BLaER1 (cell line): ENCODE data around the gene SIGLEC1.
A peak's percentile ranks its signal among the peaks of the same experiment; 100 is the strongest.

Source experiments
- H3K27ac ChIP-seq: shearing (Covaris generic); formaldehyde crosslinking; 2 replicates; pipeline ENCODE4 v1.8.1; 2022
- H3K27me3 ChIP-seq: shearing (Covaris generic); formaldehyde crosslinking; 2 replicates; pipeline ENCODE4 v1.8.1; 2022
- H3K36me3 ChIP-seq: shearing (Covaris generic); formaldehyde crosslinking; 2 replicates; pipeline ENCODE4 v1.8.1; 2022
- H3K4me1 ChIP-seq: shearing (Covaris generic); formaldehyde crosslinking; 2 replicates; pipeline ENCODE4 v1.8.1; 2022
- H3K4me2 ChIP-seq: shearing (Covaris generic); formaldehyde crosslinking; 2 replicates; pipeline ENCODE4 v1.8.1; 2022
- H3K4me3 ChIP-seq: shearing (Covaris generic); formaldehyde crosslinking; 2 replicates; pipeline ENCODE4 v1.8.1; 2022
- H3K9ac ChIP-seq: shearing (Covaris generic); formaldehyde crosslinking; 2 replicates; pipeline ENCODE4 v1.8.1; 2022
- H3K9me3 ChIP-seq: shearing (Covaris generic); formaldehyde crosslinking; 2 replicates; pipeline ENCODE4 v1.8.1; 2022
- H4K20me1 ChIP-seq: shearing (Covaris generic); formaldehyde crosslinking; 2 replicates; pipeline ENCODE4 v1.8.1; 2022
- Cebpa-rat ChIP-seq: shearing (Covaris generic); IDR thresholded peaks from 2 replicates; pipeline ENCODE4 v1.8.1; 2022

Gene SIGLEC1

DNA sequence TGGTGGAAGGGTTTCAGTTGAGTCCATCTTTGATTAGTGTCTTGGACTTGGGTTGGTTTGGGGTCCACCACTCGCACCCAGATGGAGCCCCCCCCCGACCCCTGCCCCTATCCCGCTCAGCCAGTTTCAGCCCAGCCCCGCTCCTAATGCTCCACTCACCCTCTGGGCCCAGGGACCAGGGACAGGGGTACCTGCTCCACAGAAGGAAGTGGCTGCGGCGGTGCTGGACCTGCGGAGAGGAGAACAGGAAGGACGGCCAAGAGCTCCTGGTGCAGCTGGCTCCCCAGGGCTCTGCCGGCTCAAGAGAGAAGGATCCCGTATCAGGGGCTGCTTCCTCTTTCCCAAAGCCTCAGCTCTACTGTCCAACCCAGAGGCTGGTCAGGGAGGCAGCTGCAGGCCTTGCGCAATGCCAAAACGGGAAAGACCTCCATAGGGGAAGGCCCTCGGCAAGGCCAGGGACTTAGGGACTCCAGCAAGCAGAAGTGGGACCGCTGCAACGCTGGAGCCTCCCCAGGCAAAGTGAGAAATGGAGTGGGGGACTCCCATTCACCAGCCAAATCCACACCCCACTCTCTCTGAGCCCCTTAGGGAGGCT is at the start of gene SIGLEC1:
TSS of gene SIGLEC1 (minus strand) at position 322 of the 595 bp plus-strand sequence. CDS start 5,472 bp downstream, outside the sequence.
- no peak; the same call in 1 of the 2 replicates for TF ChIP-seq Cebpa-rat
- no peaks in the 10 kb centered on the region for H3K27me3 ChIP-seq
- H3K4me3 ChIP-seq, result no peak within 1 kb of the TSS
- H4K20me1 ChIP-seq, result no peaks in the 10 kb centered on the region
- peak within 1 kb of the TSS; percentile 35 for H3K4me2 ChIP-seq
- no peak within 1 kb of the TSS for H3K9ac ChIP-seq
- peaks cover 17% of the 10 kb centered on the region for H3K4me1 ChIP-seq
- H3K27ac ChIP-seq, result no peak within 1 kb of the TSS
- no peaks in the 10 kb centered on the region for H3K9me3 ChIP-seq
- H3K36me3 ChIP-seq, result no peaks in the 10 kb centered on the region

GRCh38 chr20:3760655-3761348 is 48.4 kb upstream of the SIGLEC1 start:
- Histone ChIP-seq H3K4me1 (peaks cover 54% of the 10 kb centered on the region), H3K9me3 (no peaks in the 10 kb centered on the region), H3K9ac (peak overlapping the region; percentile 52), H4K20me1 (peaks cover 86% of the 10 kb centered on the region), H3K27ac (peak overlapping the region; percentile 71), H3K36me3 (peaks cover 53% of the 10 kb centered on the region), H3K4me2 (peak overlapping the region; percentile 76), H3K4me3 (no peak overlapping the region), H3K27me3 (no peaks in the 10 kb centered on the region)
- TF ChIP-seq Cebpa-rat, result no peak

GRCh38 chr20:3759884-3760283 is 47.5 kb upstream of the SIGLEC1 start:
- no peaks in the 10 kb centered on the region for H3K9me3 ChIP-seq
- no peaks in the 10 kb centered on the region for H3K27me3 ChIP-seq
- peak overlapping the region; percentile 76; the same call in 1 of the 2 replicates for H3K4me2 ChIP-seq
- TF ChIP-seq Cebpa-rat, result no peak
- peaks cover 62% of the 10 kb centered on the region for H3K36me3 ChIP-seq
- H3K9ac ChIP-seq, result peak overlapping the region; percentile 52; the same call in 1 of the 2 replicates
- H3K4me1 ChIP-seq, result peaks cover 44% of the 10 kb centered on the region
- peaks cover 86% of the 10 kb centered on the region for H4K20me1 ChIP-seq
- no peak overlapping the region for H3K4me3 ChIP-seq
- peak overlapping the region; percentile 71; the same call in 1 of the 2 replicates for H3K27ac ChIP-seq

- peaks cover 86% of the 10 kb centered on the region for H4K20me1 ChIP-seq
- H3K36me3 ChIP-seq, result peaks cover 67% of the 10 kb centered on the region
- H3K27ac ChIP-seq, result peak overlapping the region; percentile 35; the same call in 1 of the 2 replicates
- TF ChIP-seq Cebpa-rat, result no peak
- no peaks in the 10 kb centered on the region for H3K27me3 ChIP-seq
- H3K4me2 ChIP-seq, result no peak overlapping the region
- no peaks in the 10 kb centered on the region for H3K9me3 ChIP-seq
- H3K9ac ChIP-seq, result no peak overlapping the region
- H3K4me1 ChIP-seq, result peaks cover 39% of the 10 kb centered on the region
- H3K4me3 ChIP-seq, result no peak overlapping the region
Measured at GRCh38 chr20:3759316-3759823, 47.0 kb upstream of the SIGLEC1 start.

- TF ChIP-seq Cebpa-rat, result no peak
- peaks cover 31% of the 10 kb centered on the region for H3K4me1 ChIP-seq
- no peak overlapping the region for H3K4me3 ChIP-seq
- peaks cover 75% of the 10 kb centered on the region for H3K36me3 ChIP-seq
- no peaks in the 10 kb centered on the region for H3K9me3 ChIP-seq
- no peak overlapping the region for H3K4me2 ChIP-seq
- no peak overlapping the region for H3K27ac ChIP-seq
- H3K27me3 ChIP-seq, result no peaks in the 10 kb centered on the region
- no peak overlapping the region for H3K9ac ChIP-seq
- H4K20me1 ChIP-seq, result peaks cover 86% of the 10 kb centered on the region
Measured at GRCh38 chr20:3758566-3758965, 46.2 kb upstream of the SIGLEC1 start.

GRCh38 chr20:3757268-3757667 is 44.9 kb upstream of the SIGLEC1 start:
- Histone ChIP-seq H3K27me3 (no peaks in the 10 kb centered on the region), H4K20me1 (peaks cover 89% of the 10 kb centered on the region), H3K36me3 (peaks cover 81% of the 10 kb centered on the region), H3K9ac (no peak overlapping the region), H3K27ac (no peak overlapping the region), H3K9me3 (no peaks in the 10 kb centered on the region), H3K4me2 (no peak overlapping the region), H3K4me1 (peaks cover 35% of the 10 kb centered on the region), H3K4me3 (no peak overlapping the region)
- TF ChIP-seq Cebpa-rat, result no peak

GRCh38 chr20:3755814-3756480 is 43.5 kb upstream of the SIGLEC1 start:
- H3K4me3 ChIP-seq, result no peak overlapping the region
- no peak for TF ChIP-seq Cebpa-rat
- peaks cover 87% of the 10 kb centered on the region for H3K36me3 ChIP-seq
- no peak overlapping the region for H3K27ac ChIP-seq
- H3K4me1 ChIP-seq, result peaks cover 30% of the 10 kb centered on the region
- H3K4me2 ChIP-seq, result no peak overlapping the region
- H4K20me1 ChIP-seq, result peaks cover 78% of the 10 kb centered on the region
- H3K27me3 ChIP-seq, result no peaks in the 10 kb centered on the region
- no peaks in the 10 kb centered on the region for H3K9me3 ChIP-seq
- no peak overlapping the region for H3K9ac ChIP-seq

- Histone ChIP-seq H3K36me3 (peaks cover 94% of the 10 kb centered on the region), H3K9ac (no peak overlapping the region), H4K20me1 (peaks cover 72% of the 10 kb centered on the region), H3K27ac (no peak overlapping the region), H3K4me2 (no peak overlapping the region), H3K9me3 (no peaks in the 10 kb centered on the region), H3K4me1 (peaks cover 23% of the 10 kb centered on the region), H3K4me3 (no peak overlapping the region), H3K27me3 (no peaks in the 10 kb centered on the region)
- TF ChIP-seq Cebpa-rat, result no peak
Measured at GRCh38 chr20:3755269-3755668, 42.9 kb upstream of the SIGLEC1 start.

- Histone ChIP-seq H3K9me3 (no peaks in the 10 kb centered on the region), H3K4me1 (peaks cover 17% of the 10 kb centered on the region), H3K4me2 (no peak overlapping the region), H4K20me1 (peaks cover 62% of the 10 kb centered on the region), H3K27ac (no peak overlapping the region), H3K27me3 (no peaks in the 10 kb centered on the region), H3K36me3 (peaks cover 84% of the 10 kb centered on the region), H3K9ac (no peak overlapping the region), H3K4me3 (no peak overlapping the region)
- TF ChIP-seq Cebpa-rat, result no peak
Measured at GRCh38 chr20:3754276-3754630, 41.9 kb upstream of the SIGLEC1 start.
